B cell (primary cell): ENCODE data around the gene LATS2.

Experiments used
- EZH2 ChIP-seq: IDR thresholded peaks from 2 replicates; pipeline ENCODE4 v1.6.1; 2012; ENCODE audit warnings: borderline replicate concordance, low read depth, mild to moderate bottlenecking, moderate library complexity, low read length; ENCODE audit not compliant: insufficient read depth, poor library complexity, severe bottlenecking
- TF ChIP-seq, protein P1 (sequence below): fragments of 200-600 bp; IDR thresholded peaks from one replicate; pipeline ENCODE4 v1.8.0; 2022; ENCODE audit warnings: antibody characterized with exemption, mild to moderate bottlenecking

DNA sequence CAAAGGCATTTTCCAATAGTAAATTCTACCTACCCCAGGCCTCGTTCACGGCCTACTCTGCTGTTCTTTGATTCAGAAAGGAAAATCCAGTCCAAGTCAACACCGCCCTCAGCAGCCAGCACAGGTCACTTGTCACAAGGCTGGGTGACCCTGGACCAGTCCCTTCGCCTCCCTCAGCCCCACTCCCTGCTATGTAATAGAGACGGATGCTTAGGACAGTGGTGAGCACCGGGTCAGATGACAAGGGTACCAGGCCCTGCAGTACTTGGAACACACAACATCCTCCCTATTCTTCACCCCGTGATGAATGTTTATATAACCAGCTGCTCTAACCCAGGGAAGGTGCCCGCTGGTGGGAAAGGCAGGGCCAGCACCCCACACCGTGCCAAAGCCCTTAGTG is 14.3 kb downstream of the LATS2 start:
- TF ChIP-seq, protein P1, sequence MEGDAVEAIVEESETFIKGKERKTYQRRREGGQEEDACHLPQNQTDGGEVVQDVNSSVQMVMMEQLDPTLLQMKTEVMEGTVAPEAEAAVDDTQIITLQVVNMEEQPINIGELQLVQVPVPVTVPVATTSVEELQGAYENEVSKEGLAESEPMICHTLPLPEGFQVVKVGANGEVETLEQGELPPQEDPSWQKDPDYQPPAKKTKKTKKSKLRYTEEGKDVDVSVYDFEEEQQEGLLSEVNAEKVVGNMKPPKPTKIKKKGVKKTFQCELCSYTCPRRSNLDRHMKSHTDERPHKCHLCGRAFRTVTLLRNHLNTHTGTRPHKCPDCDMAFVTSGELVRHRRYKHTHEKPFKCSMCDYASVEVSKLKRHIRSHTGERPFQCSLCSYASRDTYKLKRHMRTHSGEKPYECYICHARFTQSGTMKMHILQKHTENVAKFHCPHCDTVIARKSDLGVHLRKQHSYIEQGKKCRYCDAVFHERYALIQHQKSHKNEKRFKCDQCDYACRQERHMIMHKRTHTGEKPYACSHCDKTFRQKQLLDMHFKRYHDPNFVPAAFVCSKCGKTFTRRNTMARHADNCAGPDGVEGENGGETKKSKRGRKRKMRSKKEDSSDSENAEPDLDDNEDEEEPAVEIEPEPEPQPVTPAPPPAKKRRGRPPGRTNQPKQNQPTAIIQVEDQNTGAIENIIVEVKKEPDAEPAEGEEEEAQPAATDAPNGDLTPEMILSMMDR, result no peak
- TF ChIP-seq EZH2, result no peak
